HG03460 (cell line): ENCODE measurements around the gene MYBBP1A.
"Not testable (repeated sequence)": the region's sequence is repeated elsewhere in the genome, so short reads cannot be mapped to it uniquely, and the experiment has no call there.

Experiments
- ATAC-seq: cut with Tn5 transposase; IDR thresholded peaks from one replicate; pipeline ENCODE4 v1.9.1; 2021; ENCODE audit not compliant: unreplicated experiment

Gene MYBBP1A

GRCh38 chr17:4588898-4589625 lies 33.9 kb upstream of the MYBBP1A start:
- no peak for ATAC-seq

GRCh38 chr17:4588391-4588790 lies 33.2 kb upstream of the MYBBP1A start:
- ATAC-seq = no peak

GRCh38 chr17:4587803-4588202 lies 32.6 kb upstream of the MYBBP1A start:
- no peak for ATAC-seq

- ATAC-seq = no peak
Observed at GRCh38 chr17:4587195-4587594, 32.0 kb upstream of the MYBBP1A start.

- no peak for ATAC-seq
Observed at GRCh38 chr17:4586043-4586442, 30.9 kb upstream of the MYBBP1A start.

- no peak for ATAC-seq
Observed at GRCh38 chr17:4585638-4585994, 30.4 kb upstream of the MYBBP1A start.

- no peak for ATAC-seq
Observed at GRCh38 chr17:4584917-4585637, 29.9 kb upstream of the MYBBP1A start.

GRCh38 chr17:4584101-4584916 lies 29.1 kb upstream of the MYBBP1A start, which contains the start of gene SMTNL2:
Gene SMTNL2, plus strand, starts transcription at chr17:4584529. Its CDS starts 77 bp downstream, at chr17:4584606.
- no peak for ATAC-seq

GRCh38 chr17:4583782-4584100 lies 28.6 kb upstream of the MYBBP1A start:
- ATAC-seq = no peak

GRCh38 chr17:4583206-4583605 lies 28.0 kb upstream of the MYBBP1A start:
- ATAC-seq = no peak

GRCh38 chr17:4582691-4583090 lies 27.5 kb upstream of the MYBBP1A start:
- ATAC-seq = no peak

GRCh38 chr17:4582101-4582501 lies 26.9 kb upstream of the MYBBP1A start:
- ATAC-seq = no peak

GRCh38 chr17:4580291-4580690 lies 25.1 kb upstream of the MYBBP1A start:
- ATAC-seq = no peak

- ATAC-seq = no peak
Observed at GRCh38 chr17:4579678-4580077, 24.5 kb upstream of the MYBBP1A start.

GRCh38 chr17:4578349-4578748 lies 23.2 kb upstream of the MYBBP1A start:
- not testable (repeated sequence) for ATAC-seq

- no peak for ATAC-seq
Observed at GRCh38 chr17:4577386-4577993, 22.3 kb upstream of the MYBBP1A start.

- ATAC-seq = no peak
Observed at GRCh38 chr17:4576729-4577322, 21.6 kb upstream of the MYBBP1A start.

GRCh38 chr17:4576161-4576558 lies 21.0 kb upstream of the MYBBP1A start:
- ATAC-seq = no peak

GRCh38 chr17:4574448-4575045 lies 19.4 kb upstream of the MYBBP1A start:
- ATAC-seq = no peak

- no peak for ATAC-seq
Observed at GRCh38 chr17:4573669-4574068, 18.5 kb upstream of the MYBBP1A start.

GRCh38 chr17:4573115-4573514 lies 17.9 kb upstream of the MYBBP1A start:
- ATAC-seq = no peak
